Suppressor macrophage treated with lipopolysaccharide for 1 hour (primary cell): ENCODE results near the gene NKAIN2.
"Not testable (repeated sequence)": the region's sequence is repeated elsewhere in the genome, so short reads cannot be mapped to it uniquely, and the experiment has no call there.

ENCODE experiments used
- DNase-seq, 3 donors: peaks; one replicate each; pipeline ENCODE4 v3.0.0-alpha.2; 2020 to 2022

Gene NKAIN2

GRCh38 chr6:124445581-124445980 is 641.9 kb downstream of the NKAIN2 start:
- DNase-seq, result no peak

GRCh38 chr6:124446961-124447360 is 643.3 kb downstream of the NKAIN2 start:
- DNase-seq, result no peak

GRCh38 chr6:124459268-124459667 is 655.6 kb downstream of the NKAIN2 start:
- no peak for DNase-seq

GRCh38 chr6:124462750-124463149 is 659.1 kb downstream of the NKAIN2 start:
- DNase-seq, result no peak

GRCh38 chr6:124463271-124463670 is 659.6 kb downstream of the NKAIN2 start:
- DNase-seq, result no peak

- not testable (repeated sequence) for DNase-seq
These were observed 660.9 kb downstream of the NKAIN2 start for GRCh38 chr6:124464600-124464999.

GRCh38 chr6:124466949-124467348 is 663.3 kb downstream of the NKAIN2 start:
- DNase-seq, result no peak

GRCh38 chr6:124467366-124467765 is 663.7 kb downstream of the NKAIN2 start:
- no peak for DNase-seq

- no peak for DNase-seq
These were observed 667.1 kb downstream of the NKAIN2 start for GRCh38 chr6:124470803-124471202.

- DNase-seq, result no peak
These were observed 671.5 kb downstream of the NKAIN2 start for GRCh38 chr6:124475176-124475575.

GRCh38 chr6:124478906-124479305 is 675.2 kb downstream of the NKAIN2 start:
- DNase-seq, result no peak

- DNase-seq, result no peak
These were observed 676.3 kb downstream of the NKAIN2 start for GRCh38 chr6:124479991-124480430.

- DNase-seq, result no peak
These were observed 678.4 kb downstream of the NKAIN2 start for GRCh38 chr6:124482071-124482491.

GRCh38 chr6:124487623-124488431 is 684.2 kb downstream of the NKAIN2 start:
- peak in 2 of 3 donors; percentile 31 to 45 for DNase-seq

GRCh38 chr6:124490122-124490521 is 686.5 kb downstream of the NKAIN2 start:
- peak; percentile 4 to 35 (median 21) for DNase-seq

- no peak for DNase-seq
These were observed 689.6 kb downstream of the NKAIN2 start for GRCh38 chr6:124493259-124493658.

GRCh38 chr6:124494956-124495664 is 691.4 kb downstream of the NKAIN2 start:
- DNase-seq, result no peak

GRCh38 chr6:124495665-124496190 is 692.1 kb downstream of the NKAIN2 start:
- DNase-seq, result no peak

- no peak for DNase-seq
These were observed 692.7 kb downstream of the NKAIN2 start for GRCh38 chr6:124496334-124496733.

GRCh38 chr6:124512431-124512830 is 708.8 kb downstream of the NKAIN2 start:
- DNase-seq, result no peak

GRCh38 chr6:124517339-124517738 is 713.7 kb downstream of the NKAIN2 start:
- no peak for DNase-seq

GRCh38 chr6:124520514-124520913 is 716.8 kb downstream of the NKAIN2 start:
- DNase-seq, result no peak

GRCh38 chr6:124522335-124522734 is 718.7 kb downstream of the NKAIN2 start:
- DNase-seq, result peak in 1 of 3 donors; percentile 14
